Renal pelvis (tissue), 4 donors: Measurements from ENCODE around the gene ARHGDIG. TPM values are rescaled to one million over a fixed set of nuclear protein-coding genes. Genes with fewer than 3 reads are reported as not detected.

ENCODE experiments used
- DNase-seq: peaks from one replicate; pipeline ENCODE4 v3.0.0-alpha.2; 2013
- polyA plus RNA-seq, 3 donors: library from polyadenylated mRNA; unstranded; fragments of 120-200 nt; gene quantifications; one replicate each; pipeline ENCODE4 v1.2.1, GENCODE V29; 2013; ENCODE audit not compliant: insufficient read length in 3 of 3

Gene ARHGDIG
- polyA plus RNA-seq, 3 donors: 1.2 to 5.6 (median 4.2) TPM

GRCh38 chr16:293043-293775 lies 12.8 kb downstream of the ARHGDIG start:
- DNase-seq: no peak

GRCh38 chr16:296276-296675 lies 15.9 kb downstream of the ARHGDIG start:
- no peak for DNase-seq

GRCh38 chr16:296806-297510 lies 16.6 kb downstream of the ARHGDIG start:
- no peak for DNase-seq

- DNase-seq: no peak
Observed at GRCh38 chr16:297832-298231, 17.4 kb downstream of the ARHGDIG start.

GRCh38 chr16:301235-301634 lies 20.8 kb downstream of the ARHGDIG start:
- no peak for DNase-seq

GRCh38 chr16:301950-302349 lies 21.6 kb downstream of the ARHGDIG start:
- DNase-seq: no peak

GRCh38 chr16:303760-304505 lies 23.5 kb downstream of the ARHGDIG start:
- DNase-seq: no peak

GRCh38 chr16:305916-306626 lies 25.7 kb downstream of the ARHGDIG start:
- DNase-seq: no peak

GRCh38 chr16:306911-307370 lies 26.6 kb downstream of the ARHGDIG start:
- DNase-seq: no peak

- DNase-seq: no peak
Observed at GRCh38 chr16:307691-308312, 27.4 kb downstream of the ARHGDIG start.

GRCh38 chr16:309476-309875 lies 29.1 kb downstream of the ARHGDIG start:
- no peak for DNase-seq

- no peak for DNase-seq
Observed at GRCh38 chr16:311725-312124, 31.3 kb downstream of the ARHGDIG start.

- DNase-seq: no peak
Observed at GRCh38 chr16:314351-314750, 34.0 kb downstream of the ARHGDIG start.

- no peak for DNase-seq
Observed at GRCh38 chr16:314795-315299, 34.5 kb downstream of the ARHGDIG start.

- no peak for DNase-seq
Observed at GRCh38 chr16:316741-317464, 36.5 kb downstream of the ARHGDIG start.

- DNase-seq: no peak
Observed at GRCh38 chr16:317583-317982, 37.2 kb downstream of the ARHGDIG start.

- DNase-seq: no peak
Observed at GRCh38 chr16:318628-319027, 38.2 kb downstream of the ARHGDIG start.

GRCh38 chr16:320206-320605 lies 39.8 kb downstream of the ARHGDIG start:
- no peak for DNase-seq

GRCh38 chr16:321532-321931 lies 41.1 kb downstream of the ARHGDIG start:
- no peak for DNase-seq

GRCh38 chr16:322476-323143 lies 42.2 kb downstream of the ARHGDIG start:
- no peak for DNase-seq
